Spinal cord (tissue), 10 donors: Measurements from ENCODE around the gene SMIM17. TPM values are rescaled to one million over a fixed set of nuclear protein-coding genes. Genes with fewer than 3 reads are reported as not detected.

Experiments
- DNase-seq, 6 donors: peaks; one replicate each; pipeline versions ENCODE4 v3.0.0 to v3.0.0-alpha.2; 2013 to 2015; ENCODE audit warnings: low spot score in 6 of 6, low read depth in 4 of 6
- H3K27ac ChIP-seq: one replicate; pipeline ENCODE4 v1.5.1; 2013; ENCODE audit warnings: low read depth, low read length, control low read depth
- H3K27me3 ChIP-seq: one replicate; pipeline ENCODE4 v1.6.1; 2013; ENCODE audit warnings: low read length; ENCODE audit not compliant: control insufficient read depth, insufficient read depth
- H3K36me3 ChIP-seq: one replicate; pipeline ENCODE4 v1.6.1; 2013; ENCODE audit warnings: low read length; ENCODE audit not compliant: control insufficient read depth, insufficient read depth
- H3K4me1 ChIP-seq: one replicate; pipeline ENCODE4 v1.6.1; 2013; ENCODE audit warnings: low read length; ENCODE audit not compliant: control insufficient read depth, insufficient read depth
- H3K4me3 ChIP-seq: one replicate; pipeline ENCODE4 v1.5.1; 2013; ENCODE audit warnings: low read depth, low read length, control low read depth
- H3K9me3 ChIP-seq: one replicate; pipeline ENCODE4 v1.6.1; 2013; ENCODE audit warnings: low read length; ENCODE audit not compliant: control insufficient read depth, insufficient read depth
- WGBS: methylation state at CpG from one replicate; pipeline ENCODE4 v1.1.5; 2013; ENCODE audit warnings: missing lambda C conversion rate; ENCODE audit not compliant: insufficient coverage; 5-methylcytosine and 5-hydroxymethylcytosine counted together
- long read RNA-seq, 4 donors: transcript quantifications; one replicate each; lab custom pipeline, GENCODE V29; 2026
- polyA plus RNA-seq, 2 donors: library from polyadenylated mRNA; unstranded; fragments of 120-200 nt; gene quantifications; one replicate each; pipeline ENCODE4 v1.2.1, GENCODE V29; 2013; ENCODE audit not compliant: insufficient read length in 2 of 2
- total RNA-seq, 2 donors: library from RNA; depleted of rRNA in 1 of 2; stranded (reverse); fragments of 120-200 nt in 1 of 2; fragments of >200 nt in 1 of 2; gene quantifications; one replicate each; pipeline versions ENCODE4 v1.2.3 to v1.2.4, GENCODE V29; 2013 to 2014
- donor health status: healthy.

Gene SMIM17
- 10 to 100 TPM; 13.8 to 84.2 TPM for total RNA-seq
- polyA plus RNA-seq: 10 to 100 TPM; 54.3 to 62.7 TPM
- long read RNA-seq, donor 1, transcript SMIM17-201 (4 exons, 1,076 nt): major isoform, 22 of 22 reads
- long read RNA-seq, donor 1, partial matches to known transcripts: 0 of 22 reads
- long read RNA-seq, donor 1, other reads (novel, unspliced or antisense): 0 of 22 reads
- long read RNA-seq, donor 2, transcript SMIM17-201 (4 exons, 1,076 nt): major isoform, 5 of 5 reads
- long read RNA-seq, donor 2, partial matches to known transcripts: 0 of 5 reads
- long read RNA-seq, donor 2, other reads (novel, unspliced or antisense): 0 of 5 reads
- long read RNA-seq, donor 3, transcript SMIM17-201 (4 exons, 1,076 nt): major isoform, 5 of 5 reads
- long read RNA-seq, donor 3, partial matches to known transcripts: 0 of 5 reads
- long read RNA-seq, donor 3, other reads (novel, unspliced or antisense): 0 of 5 reads
- long read RNA-seq, donor 4: 0 reads

GRCh38 chr19:56642711-56643459 is at the start of gene SMIM17:
TSS of gene SMIM17 (plus strand) at chr19:56643159. CDS start at chr19:56645668, 2,509 bp downstream.
- peaks cover 2% of the 10 kb centered on the region for H3K9me3 ChIP-seq
- WGBS: 3% methylated on average over 46 of the region's 60 CpGs
- DNase-seq: peak in 2 of 6 donors; percentile 54 to 89
- H3K36me3 ChIP-seq: peaks cover 16% of the 10 kb centered on the region
- peaks cover 10% of the 10 kb centered on the region for H3K4me1 ChIP-seq
- peak within 1 kb of the TSS; percentile 24 for H3K4me3 ChIP-seq
- peaks cover 6% of the 10 kb centered on the region for H3K27me3 ChIP-seq
- no peak within 1 kb of the TSS for H3K27ac ChIP-seq

GRCh38 chr19:56594446-56594782 is 48.5 kb upstream of the SMIM17 start:
- 65% methylated on average over 4 of the region's 4 CpGs for WGBS
- Histone ChIP-seq H3K27ac (no peak overlapping the region), H3K36me3 (peaks cover 7% of the 10 kb centered on the region), H3K4me3 (no peak overlapping the region), H3K9me3 (no peaks in the 10 kb centered on the region), H3K4me1 (peaks cover 10% of the 10 kb centered on the region), H3K27me3 (no peaks in the 10 kb centered on the region)
- DNase-seq: no peak

GRCh38 chr19:56594783-56595547 is 48.0 kb upstream of the SMIM17 start, which contains the start of gene ZNF71:
TSS of gene ZNF71 (plus strand) at chr19:56595302. CDS start at chr19:56601559, 6,257 bp downstream.
- Histone ChIP-seq H3K4me1 (peaks cover 10% of the 10 kb centered on the region), H3K27me3 (no peaks in the 10 kb centered on the region), H3K36me3 (peaks cover 7% of the 10 kb centered on the region), H3K9me3 (no peaks in the 10 kb centered on the region), H3K27ac (peak within 1 kb of the TSS; percentile 47), H3K4me3 (peak within 1 kb of the TSS; percentile 80)
- under 1% methylated on average over 49 of the region's 52 CpGs for WGBS
- peak; percentile 77 to 98 (median 86) for DNase-seq

GRCh38 chr19:56595548-56595899 is 47.4 kb upstream of the SMIM17 start:
- Histone ChIP-seq H3K4me1 (peaks cover 10% of the 10 kb centered on the region), H3K27ac (no peak overlapping the region), H3K27me3 (no peaks in the 10 kb centered on the region), H3K4me3 (peak overlapping the region; percentile 80), H3K9me3 (no peaks in the 10 kb centered on the region), H3K36me3 (peaks cover 7% of the 10 kb centered on the region)
- 0% methylated on average over 4 of the region's 4 CpGs for WGBS
- DNase-seq: no peak

- Histone ChIP-seq H3K36me3 (peaks cover 17% of the 10 kb centered on the region), H3K4me3 (no peak overlapping the region)
- WGBS: no CpG with 5 or more reads among the region's 4 CpGs
Measured at GRCh38 chr19:56596676-56597075, 46.3 kb upstream of the SMIM17 start.

GRCh38 chr19:56597696-56598095 is 45.3 kb upstream of the SMIM17 start:
- Histone ChIP-seq H3K4me3 (no peak overlapping the region), H3K27me3 (no peaks in the 10 kb centered on the region), H3K36me3 (peaks cover 18% of the 10 kb centered on the region), H3K9me3 (no peaks in the 10 kb centered on the region), H3K4me1 (peaks cover 10% of the 10 kb centered on the region), H3K27ac (no peak overlapping the region)
- DNase-seq: no peak
- WGBS: 67% methylated on average over 1 of the region's 4 CpGs

More at GRCh38 chr19:56596676-56597075, 46.3 kb upstream of the SMIM17 start:
- H3K27ac ChIP-seq: no peak overlapping the region
- H3K4me1 ChIP-seq: peaks cover 10% of the 10 kb centered on the region
- H3K9me3 ChIP-seq: no peaks in the 10 kb centered on the region
- no peak for DNase-seq
- H3K27me3 ChIP-seq: no peaks in the 10 kb centered on the region

GRCh38 chr19:56601375-56601774 is 41.6 kb upstream of the SMIM17 start:
- Histone ChIP-seq H3K27ac (no peak overlapping the region), H3K36me3 (peaks cover 18% of the 10 kb centered on the region), H3K4me1 (peaks cover 3% of the 10 kb centered on the region), H3K4me3 (no peak overlapping the region), H3K9me3 (peaks cover 2% of the 10 kb centered on the region), H3K27me3 (no peaks in the 10 kb centered on the region)
- no peak for DNase-seq
- WGBS: 87% methylated on average over 2 of the region's 3 CpGs

GRCh38 chr19:56603829-56604228 is 39.1 kb upstream of the SMIM17 start:
- 28% methylated on average over 5 of the region's 6 CpGs for WGBS
- Histone ChIP-seq H3K4me3 (no peak overlapping the region), H3K27me3 (no peaks in the 10 kb centered on the region), H3K27ac (no peak overlapping the region), H3K4me1 (no peaks in the 10 kb centered on the region), H3K36me3 (peaks cover 11% of the 10 kb centered on the region), H3K9me3 (peaks cover 2% of the 10 kb centered on the region)
- peak in 3 of 6 donors; percentile 11 to 49 (median 22) for DNase-seq

GRCh38 chr19:56608274-56608964 is 34.5 kb upstream of the SMIM17 start:
- no peak overlapping the region for H3K4me3 ChIP-seq
- DNase-seq: no peak
- H3K27ac ChIP-seq: no peak overlapping the region
- no peaks in the 10 kb centered on the region for H3K27me3 ChIP-seq
- no peaks in the 10 kb centered on the region for H3K4me1 ChIP-seq
- H3K9me3 ChIP-seq: no peaks in the 10 kb centered on the region
- no peaks in the 10 kb centered on the region for H3K36me3 ChIP-seq
- WGBS: 100% methylated on average over 1 of the region's 8 CpGs
